Inflammatory macrophage (primary cell): ENCODE measurements around the gene CCDC107.
A peak's percentile ranks its signal among the peaks of the same experiment; 100 is the strongest.
"Not testable (repeated sequence)": the region's sequence is repeated elsewhere in the genome, so short reads cannot be mapped to it uniquely, and the experiment has no call there.

Experiments used
- DNase-seq, 2 donors: peaks; one replicate each; pipeline ENCODE4 v3.0.0-alpha.2; 2020 to 2022
- total RNA-seq, 18 experiments: gene quantifications; one replicate each; lab custom pipeline; 2026; ENCODE audit warnings: mixed read lengths in 6 of 18, inconsistent platforms in 2 of 18; lab: John Stamatoyannopoulos, UW

The CCDC107 gene, protein sequence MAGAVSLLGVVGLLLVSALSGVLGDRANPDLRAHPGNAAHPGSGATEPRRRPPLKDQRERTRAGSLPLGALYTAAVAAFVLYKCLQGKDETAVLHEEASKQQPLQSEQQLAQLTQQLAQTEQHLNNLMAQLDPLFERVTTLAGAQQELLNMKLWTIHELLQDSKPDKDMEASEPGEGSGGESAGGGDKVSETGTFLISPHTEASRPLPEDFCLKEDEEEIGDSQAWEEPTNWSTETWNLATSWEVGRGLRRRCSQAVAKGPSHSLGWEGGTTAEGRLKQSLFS
- total RNA-seq: 4.3 to 19.7 (median 9.4) reads per million in 18 experiments

DNA sequence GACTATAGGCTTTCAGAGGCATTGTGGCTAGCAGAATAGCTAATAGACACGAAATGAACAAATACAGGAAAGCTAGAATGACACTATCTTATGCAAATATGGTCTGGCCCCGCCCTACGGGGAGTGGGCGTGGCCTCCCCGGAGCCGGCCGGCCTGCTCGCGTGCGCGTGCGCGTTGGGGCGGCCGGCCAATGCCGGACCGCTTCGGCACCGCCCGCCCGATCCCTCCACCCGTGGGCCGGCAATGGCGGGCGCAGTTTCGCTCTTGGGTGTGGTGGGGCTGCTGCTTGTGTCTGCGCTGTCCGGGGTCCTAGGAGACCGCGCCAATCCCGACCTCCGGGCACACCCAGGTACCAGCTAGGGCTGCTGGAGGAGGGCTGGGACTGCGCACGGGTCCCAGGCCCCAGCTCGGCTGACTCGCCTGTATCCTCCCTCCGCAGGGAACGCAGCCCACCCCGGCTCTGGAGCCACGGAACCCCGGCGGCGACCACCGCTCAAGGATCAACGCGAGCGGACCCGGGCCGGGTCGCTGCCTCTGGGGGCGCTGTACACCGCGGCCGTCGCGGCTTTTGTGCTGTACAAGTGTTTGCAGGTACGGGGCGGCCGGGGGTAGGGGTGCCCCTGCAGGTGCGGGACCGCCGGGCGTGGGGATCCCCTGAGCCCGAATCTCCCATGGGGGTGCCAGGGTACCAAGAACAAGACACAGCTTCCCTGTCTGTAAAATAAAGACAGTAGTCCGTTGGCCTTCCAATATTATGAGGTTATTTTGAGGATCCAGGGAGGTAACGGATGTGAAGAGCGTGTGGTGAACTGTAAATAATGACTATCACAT lies at the start of gene CCDC107:
Gene CCDC107, plus strand, starts transcription at position 156 of the 831 bp plus-strand sequence. Its CDS starts 88 bp downstream, at position 244.
- DNase-seq: peak; percentile 87 to 92

- DNase-seq: no peak
These were observed 48.9 kb upstream of the CCDC107 start for GRCh38 chr9:35609001-35609819.

DNA sequence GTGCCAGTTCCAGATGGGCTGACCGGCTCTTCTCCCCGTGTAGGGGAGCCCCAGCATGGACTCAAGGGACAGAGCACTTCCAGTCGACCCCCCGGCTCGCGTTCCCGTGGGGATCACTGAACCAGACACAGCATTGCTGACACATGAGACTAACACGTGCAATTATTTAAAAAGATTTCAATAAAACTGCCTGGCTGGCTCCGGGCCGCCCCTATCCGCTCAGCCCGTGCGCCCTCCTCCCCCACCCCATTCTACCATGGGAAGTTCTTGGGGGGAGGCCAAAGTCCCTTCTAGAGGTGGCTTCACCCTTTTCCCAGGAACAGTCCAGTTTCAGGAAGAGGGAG lies 48.3 kb upstream of the CCDC107 start:
- no peak for DNase-seq

DNA sequence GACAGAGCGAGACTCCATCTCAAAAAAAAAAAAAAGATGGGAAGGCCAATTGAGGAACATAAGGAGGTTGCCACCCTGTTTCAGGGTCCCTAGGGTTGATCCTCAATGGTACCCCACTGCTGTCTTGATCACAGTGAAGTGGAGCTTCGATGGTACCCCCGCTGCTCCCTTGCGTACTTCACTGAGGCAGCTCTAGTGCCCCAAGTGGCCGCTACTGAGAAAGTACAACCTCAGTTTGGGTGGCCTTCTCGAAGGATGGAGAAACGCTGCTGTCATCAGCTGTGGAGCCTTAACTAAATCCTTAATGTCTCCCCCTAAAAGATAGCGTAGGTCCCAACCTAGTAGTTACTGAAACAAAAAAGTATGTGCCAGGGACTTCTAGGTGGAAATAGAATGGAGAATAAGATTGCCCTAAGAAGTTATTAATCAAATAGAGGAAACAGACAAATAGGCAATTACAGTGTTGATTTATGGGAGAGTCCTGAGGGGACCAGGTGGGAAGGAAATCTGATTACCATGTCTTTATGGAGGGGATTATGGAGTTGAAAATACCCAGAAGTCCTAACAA lies 46.8 kb upstream of the CCDC107 start:
- DNase-seq: peak; percentile 46 to 63

- DNase-seq: not testable (repeated sequence)
These were observed 46.0 kb upstream of the CCDC107 start for GRCh38 chr9:35612066-35612465.

GRCh38 chr9:35612843-35613242 lies 45.2 kb upstream of the CCDC107 start:
- no peak for DNase-seq

DNA sequence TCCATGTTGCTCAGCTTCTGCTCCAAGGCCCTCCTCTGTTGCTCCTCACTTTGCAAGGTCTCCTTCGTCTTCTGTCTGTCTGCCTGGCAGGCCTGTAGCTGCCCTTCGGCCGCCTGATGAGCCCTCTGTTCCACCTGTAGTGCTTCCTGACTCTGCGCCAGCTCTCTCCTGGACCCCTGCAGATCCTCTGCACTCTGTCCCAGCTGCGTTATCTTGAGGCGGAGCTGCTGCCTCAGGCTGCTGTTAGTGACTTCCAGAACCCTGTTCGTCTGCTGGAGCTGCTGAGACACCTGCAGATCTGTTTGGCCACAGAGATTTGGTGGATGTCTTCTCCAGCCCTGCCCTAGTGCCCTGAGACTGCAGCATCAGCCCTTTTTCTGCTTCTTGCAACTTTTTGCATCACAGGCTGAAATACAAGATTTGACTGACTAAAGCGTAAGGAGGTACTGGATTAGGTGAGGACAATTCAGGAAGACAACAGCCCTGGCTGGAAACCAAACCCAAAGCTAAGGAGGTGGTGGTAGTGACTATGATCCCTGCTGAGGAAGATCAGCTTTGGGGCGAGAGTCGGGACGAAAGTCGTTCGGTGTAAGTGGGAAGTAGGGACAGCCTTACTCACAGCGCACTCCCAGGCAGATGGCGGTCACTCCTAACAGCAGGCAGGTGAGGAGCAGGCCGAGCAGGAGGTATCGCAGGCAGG lies 42.0 kb upstream of the CCDC107 start:
- DNase-seq: no peak

DNA sequence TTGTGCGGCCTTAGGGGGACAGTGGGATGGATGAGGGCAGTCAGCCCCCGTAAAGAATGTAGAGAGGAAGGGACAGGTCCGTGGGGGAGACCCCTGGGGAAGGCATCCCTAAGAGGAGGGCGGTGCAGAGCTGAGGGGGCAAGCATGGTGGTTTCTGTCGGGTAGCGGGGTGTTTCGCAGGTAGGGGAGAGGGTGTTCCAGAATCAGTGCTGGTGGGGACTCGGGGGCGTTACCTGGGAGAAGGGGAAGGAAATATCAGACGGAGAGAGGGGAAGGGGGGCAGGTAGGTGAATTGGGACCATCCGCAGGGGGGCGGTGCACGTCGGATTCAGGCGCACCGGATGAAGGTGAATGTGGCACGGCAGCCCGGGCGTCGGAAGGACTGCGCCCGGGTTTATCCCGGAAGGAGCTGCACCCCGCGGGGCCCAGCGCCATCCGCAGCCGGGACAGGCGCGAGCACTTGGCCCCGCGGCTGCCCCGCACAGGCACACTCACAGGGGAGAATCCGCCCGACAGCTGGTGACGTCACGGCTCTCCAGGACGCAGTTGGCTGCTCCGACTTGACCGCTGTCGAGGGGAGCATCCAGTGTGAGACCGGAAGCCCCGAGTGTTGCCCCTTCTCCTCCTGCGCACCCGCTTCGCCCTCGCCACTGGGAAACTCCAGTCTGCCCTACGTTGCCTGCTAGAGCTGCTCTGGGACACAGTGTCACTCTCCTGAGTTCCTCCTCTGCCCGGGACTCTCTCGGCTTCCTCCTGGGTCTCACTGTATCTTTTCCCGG lies 41.2 kb upstream of the CCDC107 start:
- DNase-seq: peak; percentile 46 to 49

DNA sequence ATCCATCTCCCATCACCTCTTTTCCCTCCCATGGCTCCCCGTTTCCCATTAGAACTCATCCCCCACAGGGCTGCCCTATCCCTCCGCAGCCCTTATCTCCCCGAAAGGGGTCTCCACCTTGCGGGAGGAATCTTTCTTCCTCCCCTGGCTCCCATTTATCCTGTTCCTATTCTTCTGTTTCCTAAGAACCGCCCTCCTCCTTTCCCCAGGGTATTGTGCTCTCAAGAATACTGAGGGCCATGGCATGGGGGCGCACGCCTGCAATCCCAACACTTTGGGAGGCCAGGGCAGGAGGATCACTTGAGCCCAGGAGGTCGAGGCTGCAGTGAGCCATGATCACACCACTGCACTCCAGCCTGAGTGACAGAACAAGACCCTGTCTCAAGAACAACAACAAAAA lies 40.5 kb upstream of the CCDC107 start:
- DNase-seq: no peak

DNA sequence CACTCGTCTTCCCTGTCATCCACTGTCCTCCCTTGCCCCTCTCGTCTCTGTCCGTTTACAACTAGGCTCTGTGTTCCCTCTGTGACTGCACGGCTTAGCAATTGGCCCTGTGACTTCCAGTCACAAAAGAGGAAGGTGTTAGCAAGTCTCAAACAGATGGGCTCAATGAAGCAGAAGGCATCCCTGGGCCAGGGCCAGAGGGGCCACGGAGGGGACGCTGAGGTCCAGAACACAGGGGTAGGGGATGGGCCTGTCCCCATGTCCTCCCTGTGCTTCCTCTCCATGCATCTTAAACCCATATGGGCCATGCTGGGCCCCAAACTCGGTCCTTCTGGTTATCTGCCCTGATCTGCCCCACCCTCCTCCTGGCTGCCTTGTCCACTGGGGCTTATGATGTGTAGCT lies 39.8 kb upstream of the CCDC107 start, which contains the start of gene CD72:
Gene CD72, minus strand, starts transcription at position 89 of the 403 bp plus-strand sequence. CDS start 110 bp downstream, outside the sequence.
- DNase-seq: peak; percentile 61 to 70

- peak; percentile 32 to 55 for DNase-seq
These were observed 39.0 kb upstream of the CCDC107 start for GRCh38 chr9:35618854-35619799.

GRCh38 chr9:35619800-35620158 lies 38.3 kb upstream of the CCDC107 start:
- DNase-seq: no peak

- no peak for DNase-seq
These were observed 30.5 kb upstream of the CCDC107 start for GRCh38 chr9:35627575-35627974.

GRCh38 chr9:35628389-35628991 lies 29.6 kb upstream of the CCDC107 start:
- DNase-seq: peak in 1 of 2 donors; percentile 66

GRCh38 chr9:35629597-35629996 lies 28.5 kb upstream of the CCDC107 start:
- no peak for DNase-seq

DNA sequence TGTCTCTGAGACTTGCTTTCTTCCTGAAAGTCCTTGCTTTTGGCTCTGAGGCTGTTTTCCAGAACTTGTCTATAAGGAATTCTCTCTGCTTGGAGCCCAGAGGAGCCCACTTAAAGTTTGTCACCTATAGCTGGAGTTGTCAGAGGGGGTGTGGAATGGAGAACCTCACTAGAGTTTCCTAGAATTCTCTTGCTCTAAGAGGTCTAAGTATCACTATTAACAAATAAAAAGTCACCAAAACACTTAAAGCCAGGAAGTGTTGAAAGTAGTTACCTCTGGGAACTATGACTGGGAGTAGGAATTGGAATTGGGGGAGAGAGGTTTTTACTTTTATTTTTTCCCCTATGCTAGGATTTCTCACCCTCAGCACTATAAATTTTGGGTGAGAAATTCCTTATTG lies 22.4 kb upstream of the CCDC107 start:
- DNase-seq: peak; percentile 1 to 30

GRCh38 chr9:35636135-35636876 lies 21.8 kb upstream of the CCDC107 start:
- DNase-seq: peak; percentile 49 to 86

GRCh38 chr9:35636877-35637246 lies 21.2 kb upstream of the CCDC107 start:
- not testable (repeated sequence) for DNase-seq
